Liver (tissue), 3 donors: ENCODE measurements around the gene BCKDHA.

ENCODE experiments used
- CTCF ChIP-seq: fragments of 150-350 bp; IDR thresholded peaks from 2 replicates; pipeline ENCODE4 v1.5.1; 2017; ENCODE audit warnings: improper control_type of control experiment, low read depth, low read length; ENCODE audit not compliant: missing input control
- JUND ChIP-seq, 2 donors: IDR thresholded peaks; 2 replicates each; pipeline ENCODE4 v1.6.1; 2016; ENCODE audit warnings: antibody characterized with exemption in 2 of 2
- REST ChIP-seq: IDR thresholded peaks from 2 replicates; pipeline ENCODE4 v1.6.1; 2016; ENCODE audit warnings: antibody characterized with exemption, mild to moderate bottlenecking
- RXRA ChIP-seq, 2 donors: IDR thresholded peaks; 2 replicates each; pipeline ENCODE4 v1.6.1; 2017 to 2018; ENCODE audit warnings: antibody characterized with exemption in 2 of 2, mild to moderate bottlenecking in 1 of 2
- YY1 ChIP-seq: IDR thresholded peaks from 2 replicates; pipeline ENCODE4 v1.6.1; 2016; ENCODE audit warnings: antibody characterized with exemption, mild to moderate bottlenecking
- donor health status: healthy.
- donor health status: healthy.

- TF ChIP-seq YY1: no peak
- no peak for TF ChIP-seq REST
- no peak for TF ChIP-seq CTCF
- TF ChIP-seq JUND (IDR thresholded peaks at IDR 0.05): no peak
- TF ChIP-seq RXRA (IDR thresholded peaks at IDR 0.05): no peak
These were observed 48.0 kb downstream of the BCKDHA start for GRCh38 chr19:41445575-41445974.
